Nephron (organoid): ENCODE results near the gene FBL.

ENCODE experiments used
- H3K27ac Mint-ChIP-seq, 3 experiments: 2 replicates each; pipeline ENCODE4 v1.8.0; 2020; ENCODE audit warnings: mixed read lengths in 3 of 3, mild to moderate bottlenecking in 2 of 3, moderate library complexity in 1 of 3
- H3K27me3 Mint-ChIP-seq: 2 replicates; pipeline ENCODE4 v1.8.0; 2021; ENCODE audit warnings: low read depth, mild to moderate bottlenecking, moderate library complexity, mixed read lengths
- H3K36me3 Mint-ChIP-seq: 2 replicates; pipeline ENCODE4 v1.8.0; 2020; ENCODE audit warnings: low read depth, mixed read lengths
- H3K4me1 Mint-ChIP-seq: 2 replicates; pipeline ENCODE4 v1.8.0; 2020; ENCODE audit warnings: mixed read lengths
- H3K4me3 Mint-ChIP-seq, 3 experiments: 2 replicates each; pipeline ENCODE4 v1.8.0; 2020; ENCODE audit warnings: mild to moderate bottlenecking in 3 of 3, mixed read lengths in 3 of 3, moderate library complexity in 2 of 3
- H3K9me3 Mint-ChIP-seq: 2 replicates; pipeline ENCODE4 v1.8.0; 2020; ENCODE audit warnings: mixed read lengths
- TF ChIP-seq, protein P1 (sequence below), 3 experiments: fragments of 200-600 bp; sonication (generic); IDR thresholded peaks; one replicate each; pipeline ENCODE4 v1.5.0; 2021; ENCODE audit warnings: antibody characterized with exemption in 3 of 3; ENCODE audit not compliant: unreplicated experiment in 3 of 3

The FBL gene

DNA sequence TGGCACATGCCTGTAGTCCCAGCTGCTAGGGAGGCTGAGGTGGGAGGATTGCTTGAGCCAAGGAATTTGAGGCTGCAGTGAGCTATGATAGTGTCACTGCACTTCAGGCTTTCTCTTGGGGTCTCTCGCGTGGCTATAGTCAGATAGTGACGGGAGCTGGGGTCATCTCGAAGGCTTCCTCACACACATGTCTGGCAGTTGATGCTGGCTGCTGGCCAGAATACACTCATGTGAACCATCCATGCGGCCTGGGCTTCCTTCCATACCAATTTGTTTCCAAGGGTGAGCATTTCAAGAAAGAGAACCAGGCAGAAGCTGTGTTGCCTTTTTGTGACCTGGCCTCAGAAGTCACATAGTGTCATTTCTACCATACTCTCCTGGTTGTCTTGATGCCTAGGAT is 41.1 kb downstream of the FBL start:
- Mint-ChIP-seq H3K9me3 (peaks cover 5% of the 10 kb centered on the region), H3K4me1 (peaks cover 18% of the 10 kb centered on the region), H3K36me3 (no peaks in the 10 kb centered on the region), H3K27me3 (no peaks in the 10 kb centered on the region), H3K27ac (no peak overlapping the region), H3K4me3 (no peak overlapping the region)
- TF ChIP-seq, protein P1, sequence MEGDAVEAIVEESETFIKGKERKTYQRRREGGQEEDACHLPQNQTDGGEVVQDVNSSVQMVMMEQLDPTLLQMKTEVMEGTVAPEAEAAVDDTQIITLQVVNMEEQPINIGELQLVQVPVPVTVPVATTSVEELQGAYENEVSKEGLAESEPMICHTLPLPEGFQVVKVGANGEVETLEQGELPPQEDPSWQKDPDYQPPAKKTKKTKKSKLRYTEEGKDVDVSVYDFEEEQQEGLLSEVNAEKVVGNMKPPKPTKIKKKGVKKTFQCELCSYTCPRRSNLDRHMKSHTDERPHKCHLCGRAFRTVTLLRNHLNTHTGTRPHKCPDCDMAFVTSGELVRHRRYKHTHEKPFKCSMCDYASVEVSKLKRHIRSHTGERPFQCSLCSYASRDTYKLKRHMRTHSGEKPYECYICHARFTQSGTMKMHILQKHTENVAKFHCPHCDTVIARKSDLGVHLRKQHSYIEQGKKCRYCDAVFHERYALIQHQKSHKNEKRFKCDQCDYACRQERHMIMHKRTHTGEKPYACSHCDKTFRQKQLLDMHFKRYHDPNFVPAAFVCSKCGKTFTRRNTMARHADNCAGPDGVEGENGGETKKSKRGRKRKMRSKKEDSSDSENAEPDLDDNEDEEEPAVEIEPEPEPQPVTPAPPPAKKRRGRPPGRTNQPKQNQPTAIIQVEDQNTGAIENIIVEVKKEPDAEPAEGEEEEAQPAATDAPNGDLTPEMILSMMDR (IDR thresholded peaks at IDR 0.05; ENCODE audit: unreplicated experiment in 3 of 3), result no peak

- Mint-ChIP-seq H3K27ac (peak overlapping the region; percentile 18 to 44 (median 31)), H3K36me3 (no peaks in the 10 kb centered on the region), H3K9me3 (peaks cover 1% of the 10 kb centered on the region), H3K4me3 (peak overlapping the region in 1 of 3 experiments; percentile 33), H3K27me3 (no peaks in the 10 kb centered on the region), H3K4me1 (peaks cover 18% of the 10 kb centered on the region)
- TF ChIP-seq, protein P1 (IDR thresholded peaks at IDR 0.05; ENCODE audit: unreplicated experiment in 3 of 3), result no peak
Observed at GRCh38 chr19:39802958-39803357, 43.2 kb downstream of the FBL start.

- Mint-ChIP-seq H3K36me3 (no peaks in the 10 kb centered on the region), H3K4me3 (no peak overlapping the region), H3K4me1 (peaks cover 9% of the 10 kb centered on the region), H3K27me3 (no peaks in the 10 kb centered on the region), H3K9me3 (no peaks in the 10 kb centered on the region), H3K27ac (no peak overlapping the region)
- TF ChIP-seq, protein P1 (IDR thresholded peaks at IDR 0.05; ENCODE audit: unreplicated experiment in 3 of 3), result no peak
Observed at GRCh38 chr19:39797083-39797482, 49.1 kb downstream of the FBL start.

- Mint-ChIP-seq H3K36me3 (no peaks in the 10 kb centered on the region), H3K4me1 (peaks cover 9% of the 10 kb centered on the region), H3K9me3 (no peaks in the 10 kb centered on the region), H3K27ac (no peak overlapping the region), H3K4me3 (no peak overlapping the region), H3K27me3 (no peaks in the 10 kb centered on the region)
- TF ChIP-seq, protein P1 (IDR thresholded peaks at IDR 0.05; ENCODE audit: unreplicated experiment in 3 of 3), result no peak
Observed at GRCh38 chr19:39796000-39796498, 50.1 kb downstream of the FBL start.

DNA sequence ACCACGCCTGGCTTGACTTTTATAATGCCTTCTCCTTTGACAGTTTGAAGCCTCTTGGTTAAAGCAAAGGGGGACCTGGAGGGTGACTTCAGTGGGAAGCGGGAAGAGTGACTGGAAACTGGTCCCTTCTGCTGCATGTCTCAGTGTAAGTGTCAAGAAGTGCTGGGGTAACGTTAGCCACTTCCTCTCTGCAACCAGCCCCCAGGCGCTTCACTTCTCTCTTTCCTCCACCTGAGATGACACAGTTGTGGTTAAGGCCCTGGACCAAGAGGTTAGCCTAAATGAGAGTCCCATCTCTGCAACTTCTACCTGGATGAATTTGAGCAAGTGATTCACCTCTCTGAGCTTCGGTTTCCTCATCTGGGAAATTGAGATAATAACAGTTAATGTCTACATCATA is 51.2 kb downstream of the FBL start:
- H3K27me3 Mint-ChIP-seq, result no peaks in the 10 kb centered on the region
- H3K4me1 Mint-ChIP-seq, result peaks cover 9% of the 10 kb centered on the region
- H3K36me3 Mint-ChIP-seq, result no peaks in the 10 kb centered on the region
- TF ChIP-seq, protein P1 (IDR thresholded peaks at IDR 0.05; ENCODE audit: unreplicated experiment in 3 of 3), result no peak
- H3K27ac Mint-ChIP-seq, result no peak overlapping the region
- H3K4me3 Mint-ChIP-seq, result no peak overlapping the region
- H3K9me3 Mint-ChIP-seq, result peaks cover 2% of the 10 kb centered on the region

DNA sequence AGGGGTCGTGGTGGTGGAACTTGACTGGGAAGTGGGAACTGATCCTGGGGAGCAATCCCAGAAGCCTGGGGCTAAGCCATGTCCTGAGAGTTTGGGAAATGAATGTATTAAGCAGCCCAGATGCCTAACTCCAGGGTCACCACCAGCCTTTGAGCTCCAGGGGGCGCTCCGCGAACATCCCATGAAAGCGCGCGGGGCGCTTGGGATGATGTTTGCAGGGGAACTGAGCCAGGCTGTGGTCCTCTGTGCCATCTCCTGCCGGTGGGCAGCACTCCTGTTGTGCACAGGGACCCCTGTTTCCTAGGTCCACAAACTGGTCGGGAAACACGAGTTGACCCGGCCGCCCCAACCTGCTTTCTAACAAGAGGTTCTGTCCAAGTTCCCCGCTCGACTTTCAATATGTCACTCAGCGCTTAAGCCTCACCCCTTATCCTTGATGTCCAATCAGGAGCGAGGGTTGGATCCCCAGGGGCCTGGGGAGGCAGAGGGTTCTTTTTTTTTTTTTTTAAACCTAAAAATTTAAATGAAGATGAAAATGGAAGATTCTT is 53.1 kb downstream of the FBL start:
- no peaks in the 10 kb centered on the region for H3K36me3 Mint-ChIP-seq
- no peak overlapping the region for H3K27ac Mint-ChIP-seq
- peaks cover 9% of the 10 kb centered on the region for H3K4me1 Mint-ChIP-seq

More for the DNA sequence above, 53.1 kb downstream of the FBL start:
- peaks cover 9% of the 10 kb centered on the region for H3K9me3 Mint-ChIP-seq
- TF ChIP-seq, protein P1 (IDR thresholded peaks at IDR 0.05; ENCODE audit: unreplicated experiment in 3 of 3), result peak; percentile 87 to 91 (median 90)
- H3K4me3 Mint-ChIP-seq, result peak overlapping the region; percentile 70 to 79 (median 77)
- no peaks in the 10 kb centered on the region for H3K27me3 Mint-ChIP-seq
